Right lung (tissue), 10 donors: Measurements from ENCODE around the gene HBQ1. TPM values are rescaled to one million over a fixed set of nuclear protein-coding genes. Genes with fewer than 3 reads are reported as not detected.
"Not testable (repeated sequence)": the region's sequence is repeated elsewhere in the genome, so short reads cannot be mapped to it uniquely, and the experiment has no call there.

Experiments used
- DNase-seq, 2 donors: peaks; one replicate each; pipeline ENCODE4 v3.0.0-alpha.2; 2013
- long read RNA-seq, 8 donors: transcript quantifications; one replicate each; lab custom pipeline, GENCODE V29; 2026
- polyA plus RNA-seq, 5 donors: library from polyadenylated mRNA; unstranded; fragments of 120-200 nt; gene quantifications; one replicate each; pipeline versions ENCODE4 v1.2.1 to v1.2.3, GENCODE V29; 2013; ENCODE audit warnings: inconsistent platforms in 1 of 5, low replicate concordance in 1 of 5; ENCODE audit not compliant: insufficient read length in 5 of 5, insufficient read depth in 1 of 5

The HBQ1 gene
- 1 to 10 TPM in 3 of 5 donors, under 1 TPM in 2; 0.36 to 1.9 (median 1.1) TPM for polyA plus RNA-seq
- long read RNA-seq, donor 1, partial matches to known transcripts: 0 of 2 reads
- long read RNA-seq, donor 1, other reads (novel, unspliced or antisense): 0 of 2 reads
- long read RNA-seq, donor 2, partial matches to known transcripts: 0 of 2 reads
- long read RNA-seq, donor 2, other reads (novel, unspliced or antisense): 0 of 2 reads
- long read RNA-seq, donor 3, partial matches to known transcripts: 0 of 2 reads
- long read RNA-seq, donor 3, other reads (novel, unspliced or antisense): 0 of 2 reads
- long read RNA-seq, donor 4, partial matches to known transcripts: 0 of 1 reads
- long read RNA-seq, donor 4, other reads (novel, unspliced or antisense): 0 of 1 reads
- long read RNA-seq, donor 5, transcript HBQ1-201 (3 exons, 536 nt): major isoform, 5 of 5 reads
- long read RNA-seq, donor 5, partial matches to known transcripts: 0 of 5 reads
- long read RNA-seq, donor 5, other reads (novel, unspliced or antisense): 0 of 5 reads
- long read RNA-seq, donor 6, partial matches to known transcripts: 0 of 1 reads
- long read RNA-seq, donor 6, other reads (novel, unspliced or antisense): 0 of 1 reads
- long read RNA-seq, donor 7, partial matches to known transcripts: 0 of 1 reads
- long read RNA-seq, donor 7, other reads (novel, unspliced or antisense): 0 of 1 reads
- long read RNA-seq, donor 8: 0 reads

GRCh38 chr16:180101-180675, at the start of gene HBQ1:
Gene HBQ1, plus strand, starts transcription at chr16:180459. Its CDS starts 28 bp downstream, at chr16:180487.
- DNase-seq: no peak

GRCh38 chr16:130533-131173, 49.6 kb upstream of the HBQ1 start:
- no peak for DNase-seq

- DNase-seq: no peak
Measured at GRCh38 chr16:132120-132519, 48.1 kb upstream of the HBQ1 start.

GRCh38 chr16:133716-134115, 46.5 kb upstream of the HBQ1 start:
- DNase-seq: no peak

- peak in 1 of 2 donors; percentile 18 for DNase-seq
Measured at GRCh38 chr16:138049-138417, 42.2 kb upstream of the HBQ1 start.

GRCh38 chr16:140175-140857, 39.9 kb upstream of the HBQ1 start:
- DNase-seq: no peak

- DNase-seq: no peak
Measured at GRCh38 chr16:142405-142967, 37.8 kb upstream of the HBQ1 start.

- DNase-seq: no peak
Measured at GRCh38 chr16:143047-143446, 37.2 kb upstream of the HBQ1 start.

GRCh38 chr16:143456-143855, 36.8 kb upstream of the HBQ1 start:
- no peak for DNase-seq

- no peak for DNase-seq
Measured at GRCh38 chr16:144797-145252, 35.4 kb upstream of the HBQ1 start.

- DNase-seq: no peak
Measured at GRCh38 chr16:146646-147045, 33.6 kb upstream of the HBQ1 start.

GRCh38 chr16:149024-149660, 31.1 kb upstream of the HBQ1 start:
- no peak for DNase-seq

- no peak for DNase-seq
Measured at GRCh38 chr16:152141-153128, 27.8 kb upstream of the HBQ1 start, which contains the start of gene HBZ. Gene HBZ, plus strand, starts transcription at chr16:152644. Its CDS starts 266 bp downstream, at chr16:152910.

GRCh38 chr16:153129-153521, 27.1 kb upstream of the HBQ1 start:
- DNase-seq: not testable (repeated sequence)

GRCh38 chr16:153550-154216, 26.6 kb upstream of the HBQ1 start:
- DNase-seq: not testable (repeated sequence)

GRCh38 chr16:154217-155030, 25.8 kb upstream of the HBQ1 start:
- no peak for DNase-seq

- DNase-seq: no peak
Measured at GRCh38 chr16:155031-155398, 25.2 kb upstream of the HBQ1 start.
